AML-193 (cell line): ENCODE data around the gene SLC22A25.
A peak's percentile ranks its signal among the peaks of the same experiment; 100 is the strongest.
"Not testable (repeated sequence)": the region's sequence is repeated elsewhere in the genome, so short reads cannot be mapped to it uniquely, and the experiment has no call there.

Experiments
- DNase-seq, 2 experiments: peaks; one replicate each; lab custom pipeline; 2025; lab: John Stamatoyannopoulos, UW

SLC22A25 gene

GRCh38 chr11:63235471-63236461 is 7.6 kb downstream of the SLC22A25 start:
- DNase-seq = not testable (repeated sequence)

DNA sequence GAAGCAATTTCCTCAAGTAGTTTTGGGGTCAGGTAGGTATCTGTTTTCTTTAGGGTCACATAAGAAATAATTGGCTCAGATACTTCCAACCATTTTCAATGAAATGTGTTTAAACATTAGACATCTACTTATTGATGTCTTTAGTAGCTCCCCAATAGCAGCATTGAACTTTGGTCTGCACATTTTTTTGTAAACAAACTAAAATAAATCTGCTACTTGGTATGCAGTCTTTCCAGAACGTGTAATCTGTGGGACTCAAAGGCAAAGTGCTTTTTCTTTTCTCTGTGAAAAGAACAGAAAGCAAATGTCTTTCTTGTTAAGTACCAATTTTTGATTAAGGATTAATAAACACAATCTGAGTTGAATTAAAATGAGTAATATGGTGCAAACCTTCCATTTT is 13.6 kb downstream of the SLC22A25 start:
- DNase-seq = no peak

- no peak for DNase-seq
Observed at GRCh38 chr11:63227521-63228107, 15.8 kb downstream of the SLC22A25 start.

DNA sequence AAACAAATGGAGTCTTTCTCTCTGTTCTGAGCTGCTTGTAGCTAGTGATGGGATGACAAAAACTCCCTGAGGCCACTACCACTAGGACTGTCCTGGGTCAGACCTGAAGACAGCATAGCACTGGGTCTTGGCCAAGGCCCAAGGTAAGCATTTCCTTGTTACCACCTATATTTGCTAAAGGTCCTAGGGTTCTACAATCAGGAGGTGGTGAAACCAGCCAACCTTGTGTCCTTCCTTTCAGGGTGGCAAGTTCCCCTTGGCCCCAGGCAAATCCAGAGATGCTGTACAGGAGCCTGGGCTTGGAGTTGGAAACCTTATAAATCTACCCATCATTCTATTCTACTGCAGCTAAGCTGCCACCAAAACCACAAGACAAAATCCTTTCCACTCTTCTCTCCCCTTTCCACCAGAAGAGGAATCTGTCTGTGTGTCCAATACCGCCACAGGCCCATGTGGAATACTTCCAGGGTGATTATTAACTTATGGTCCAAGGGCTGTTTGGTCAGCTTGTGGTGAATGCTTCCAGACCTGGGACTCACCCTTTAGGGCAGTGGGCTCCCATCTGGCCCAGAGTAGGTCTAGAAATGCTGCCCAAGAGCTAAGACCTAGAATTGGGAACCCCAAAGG is 16.8 kb downstream of the SLC22A25 start:
- no peak for DNase-seq

DNA sequence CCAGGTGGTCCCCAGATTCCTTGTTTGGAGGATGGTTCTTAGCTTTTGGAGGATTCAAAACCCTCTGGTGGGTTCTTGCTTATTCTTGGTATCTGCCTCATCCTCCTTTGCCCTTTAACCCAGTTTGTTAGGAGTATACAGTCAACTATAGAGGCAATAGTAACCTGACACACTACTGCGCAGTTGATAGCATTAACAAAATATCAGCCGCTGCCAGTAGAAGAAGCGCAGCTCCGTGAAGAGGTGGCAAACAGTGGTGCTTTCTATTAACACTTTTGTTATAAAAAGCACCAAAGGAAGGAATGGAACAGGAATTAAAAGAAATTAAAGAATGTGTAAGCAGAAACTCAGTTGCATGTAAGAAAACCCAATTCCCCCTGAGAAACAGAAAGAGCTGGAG is 29.3 kb downstream of the SLC22A25 start:
- no peak for DNase-seq

GRCh38 chr11:63212742-63213141 is 30.7 kb downstream of the SLC22A25 start:
- peak in 1 of 2 experiments; percentile 11 for DNase-seq

GRCh38 chr11:63210111-63210510 is 33.3 kb downstream of the SLC22A25 start:
- no peak for DNase-seq
